ENCODE data around the gene XCL2. TPM values are rescaled to one million over a fixed set of nuclear protein-coding genes. Genes with fewer than 3 reads are reported as not detected.

Gene XCL2
- total RNA-seq, 1 experiment from 2014 or later, result not detected

- intact Hi-C loops (cut with micrococcal nuclease; ENCODE audit: unreplicated experiment), result no loop called here
- POLR2A ChIA-PET, result no interaction called here
- BruUV-seq (replicated peaks), result no TSS peak
Observed at GRCh38 chr1:168554603-168555483, 11.0 kb upstream of the XCL2 start.

GRCh38 chr1:168553680-168554553 is 10.1 kb upstream of the XCL2 start:
- POLR2A ChIA-PET, result no interaction called here

More at GRCh38 chr1:168554603-168555483, 11.0 kb upstream of the XCL2 start:
- DNase-seq (ENCODE audit: low read depth, low spot score), result no peak
- Histone ChIP-seq H3K4me3 (ENCODE audit: low read depth in 2 of 2, low read length in 2 of 2) (no peak overlapping the region), H3K27me3 (ENCODE audit: control insufficient read depth, insufficient read depth, low read length) (no peaks in the 10 kb centered on the region), H3K36me3 (ENCODE audit: control insufficient read depth, insufficient read depth, low read length) (no peaks in the 10 kb centered on the region), H3K27ac (ENCODE audit: low read length) (no peak overlapping the region), H3K9me3 (ENCODE audit: control insufficient read depth, insufficient read depth, low read depth, low read length) (no peaks in the 10 kb centered on the region), H3K4me1 (ENCODE audit: control insufficient read depth, insufficient read depth, low read length) (no peaks in the 10 kb centered on the region)
- CTCF ChIA-PET, result no interaction called here
- TF ChIP-seq POLR2AphosphoS5 (IDR thresholded peaks at IDR 0.05; ENCODE audit: low read depth, low read length), result no peak
- TF ChIP-seq SIN3A (IDR thresholded peaks at IDR 0.05; ENCODE audit: borderline replicate concordance, insufficient read depth, low read depth, low read length), result no peak
- TF ChIP-seq CTCF (IDR thresholded peaks at IDR 0.05), result no peak
- TF ChIP-seq, protein P1, sequence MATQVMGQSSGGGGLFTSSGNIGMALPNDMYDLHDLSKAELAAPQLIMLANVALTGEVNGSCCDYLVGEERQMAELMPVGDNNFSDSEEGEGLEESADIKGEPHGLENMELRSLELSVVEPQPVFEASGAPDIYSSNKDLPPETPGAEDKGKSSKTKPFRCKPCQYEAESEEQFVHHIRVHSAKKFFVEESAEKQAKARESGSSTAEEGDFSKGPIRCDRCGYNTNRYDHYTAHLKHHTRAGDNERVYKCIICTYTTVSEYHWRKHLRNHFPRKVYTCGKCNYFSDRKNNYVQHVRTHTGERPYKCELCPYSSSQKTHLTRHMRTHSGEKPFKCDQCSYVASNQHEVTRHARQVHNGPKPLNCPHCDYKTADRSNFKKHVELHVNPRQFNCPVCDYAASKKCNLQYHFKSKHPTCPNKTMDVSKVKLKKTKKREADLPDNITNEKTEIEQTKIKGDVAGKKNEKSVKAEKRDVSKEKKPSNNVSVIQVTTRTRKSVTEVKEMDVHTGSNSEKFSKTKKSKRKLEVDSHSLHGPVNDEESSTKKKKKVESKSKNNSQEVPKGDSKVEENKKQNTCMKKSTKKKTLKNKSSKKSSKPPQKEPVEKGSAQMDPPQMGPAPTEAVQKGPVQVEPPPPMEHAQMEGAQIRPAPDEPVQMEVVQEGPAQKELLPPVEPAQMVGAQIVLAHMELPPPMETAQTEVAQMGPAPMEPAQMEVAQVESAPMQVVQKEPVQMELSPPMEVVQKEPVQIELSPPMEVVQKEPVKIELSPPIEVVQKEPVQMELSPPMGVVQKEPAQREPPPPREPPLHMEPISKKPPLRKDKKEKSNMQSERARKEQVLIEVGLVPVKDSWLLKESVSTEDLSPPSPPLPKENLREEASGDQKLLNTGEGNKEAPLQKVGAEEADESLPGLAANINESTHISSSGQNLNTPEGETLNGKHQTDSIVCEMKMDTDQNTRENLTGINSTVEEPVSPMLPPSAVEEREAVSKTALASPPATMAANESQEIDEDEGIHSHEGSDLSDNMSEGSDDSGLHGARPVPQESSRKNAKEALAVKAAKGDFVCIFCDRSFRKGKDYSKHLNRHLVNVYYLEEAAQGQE (IDR thresholded peaks at IDR 0.05; ENCODE audit: insufficient read depth in 1 of 2, low read depth in 2 of 2, low read length in 1 of 2), result no peak
- no peak for TF ChIP-seq TCF7L2 (IDR thresholded peaks at IDR 0.05; ENCODE audit: low read depth, low read length)
- no peak for ATAC-seq
- in situ Hi-C loops (cut with HindIII; ENCODE audit: low pct_unique_long_range_greater_than_20kb, low sequenced_read_pairs), result no loop called here

More at GRCh38 chr1:168553680-168554553, 10.1 kb upstream of the XCL2 start:
- in situ Hi-C loops (cut with HindIII; ENCODE audit: low pct_unique_long_range_greater_than_20kb, low sequenced_read_pairs), result no loop called here
- DNase-seq (ENCODE audit: low read depth, low spot score), result no peak
- CTCF ChIA-PET, result no interaction called here
- Histone ChIP-seq H3K36me3 (ENCODE audit: control insufficient read depth, insufficient read depth, low read length) (no peaks in the 10 kb centered on the region), H3K27ac (ENCODE audit: low read length) (no peak overlapping the region), H3K4me1 (ENCODE audit: control insufficient read depth, insufficient read depth, low read length) (no peaks in the 10 kb centered on the region), H3K27me3 (ENCODE audit: control insufficient read depth, insufficient read depth, low read length) (no peaks in the 10 kb centered on the region), H3K9me3 (ENCODE audit: control insufficient read depth, insufficient read depth, low read depth, low read length) (no peaks in the 10 kb centered on the region), H3K4me3 (ENCODE audit: low read depth in 2 of 2, low read length in 2 of 2) (no peak overlapping the region)
- no peak for ATAC-seq
- no TSS peak for BruUV-seq (replicated peaks)
- intact Hi-C loops (cut with micrococcal nuclease; ENCODE audit: unreplicated experiment), result no loop called here
- no peak for TF ChIP-seq TCF7L2 (IDR thresholded peaks at IDR 0.05; ENCODE audit: low read depth, low read length)
- TF ChIP-seq POLR2AphosphoS5 (IDR thresholded peaks at IDR 0.05; ENCODE audit: low read depth, low read length), result no peak
- no peak for TF ChIP-seq SIN3A (IDR thresholded peaks at IDR 0.05; ENCODE audit: borderline replicate concordance, insufficient read depth, low read depth, low read length)
- TF ChIP-seq CTCF (IDR thresholded peaks at IDR 0.05), result no peak
- TF ChIP-seq, protein P1 (IDR thresholded peaks at IDR 0.05; ENCODE audit: insufficient read depth in 1 of 2, low read depth in 2 of 2, low read length in 1 of 2), result no peak

Data from Panc1 (cell line).